K562 (cell line): ENCODE data around the gene MYL5. TPM values are rescaled to one million over a fixed set of nuclear protein-coding genes. Genes with fewer than 3 reads are reported as not detected.

Experiments used
- ATAC-seq: fragments of 200-7000 bp; cut with Tn5 transposase; 3 replicates; pipeline ENCODE4 v1.9.1; 2020; ENCODE audit warnings: moderate library complexity
- BruUV-seq: library from RNA; stranded (reverse); fragments of 400-500 nt; replicated peaks from 2 replicates; lab custom pipeline; 2021; lab: Mats Ljungman, UMichigan
- CTCF ChIA-PET: fragments of 300-600 bp; formaldehyde crosslinking; extraction: SDS; loops from one replicate; lab custom pipeline; 2021; ENCODE audit warnings: low intra/inter-chr PET ratio; lab: Yijun Ruan, JAX
- POLR2A ChIA-PET: fragments of 300-600, 350-650 bp; sonication (Branson Sonifier 250); formaldehyde crosslinking; extraction: SDS; loops from one replicate; lab custom pipeline; 2021; ENCODE audit warnings: antibody characterized with exemption, inconsistent platforms; lab: Yijun Ruan, JAX
- DNase-seq, 4 experiments: peaks; one replicate each; pipeline versions ENCODE4 v3.0.0 to v3.0.0-alpha.2; 2011 to 2018; ENCODE audit warnings: low spot score in 3 of 4, mixed read lengths in 3 of 4; ENCODE audit errors: extremely low read depth in 1 of 4
- FAIRE-seq: peaks from 2 replicates; lab custom pipeline; 2011; peaks lifted over from hg19 to GRCh38; lab: Jason Lieb, UNC
- H2AFZ ChIP-seq: 2 replicates; pipeline ENCODE4 v1.6.0; 2011; ENCODE audit warnings: low read depth, low read length, control low read depth, inconsistent platforms
- H3K27ac ChIP-seq: fragments of 200-600 bp; 3 replicates; pipeline ENCODE4 v1.8.0; 2011; ENCODE audit warnings: low read depth, mild to moderate bottlenecking, control low read depth, inconsistent platforms, low read length, moderate library complexity, mixed read lengths; ENCODE audit errors: extremely low read depth
- H3K27me3 ChIP-seq, 2 experiments: fragments of 300-600 bp in 1 of 2; 2 replicates in 1 of 2; 3 replicates in 1 of 2; pipeline versions ENCODE4 v1.6.0 to v1.8.0; 2011; ENCODE audit warnings: inconsistent platforms in 2 of 2, low read length in 2 of 2, mild to moderate bottlenecking in 1 of 2, mixed read lengths in 1 of 2, moderate library complexity in 1 of 2; ENCODE audit not compliant: control insufficient read depth in 2 of 2, insufficient read depth in 2 of 2
- H3K36me3 ChIP-seq: fragments of 300-600 bp; 3 replicates; pipeline ENCODE4 v1.8.0; 2011; ENCODE audit warnings: mild to moderate bottlenecking, low read length, inconsistent platforms; ENCODE audit not compliant: control insufficient read depth, insufficient read depth
- H3K4me1 ChIP-seq, 2 experiments: fragments of 200-600 bp in 1 of 2; replicated peaks in 1 of 2; 2 replicates in 1 of 2; 3 replicates in 1 of 2; pipeline versions ENCODE4 v1.5.1 to v1.8.0; 2011; ENCODE audit warnings: inconsistent platforms in 2 of 2, low read length in 2 of 2, mild to moderate bottlenecking in 1 of 2, mixed read lengths in 1 of 2, moderate library complexity in 1 of 2; ENCODE audit not compliant: control insufficient read depth in 2 of 2, insufficient read depth in 2 of 2
- H3K4me2 ChIP-seq: 2 replicates; pipeline ENCODE4 v1.6.1; 2011; ENCODE audit warnings: low read length, control low read depth, inconsistent platforms, mixed read lengths; ENCODE audit not compliant: insufficient read depth
- H3K4me3 ChIP-seq: fragments of 200-600 bp; sonication (generic), shearing (Covaris generic); 2 replicates; pipeline ENCODE4 v1.5.1; 2016; ENCODE audit warnings: control low read depth, inconsistent platforms
- H3K79me2 ChIP-seq: fragments of 200-600 bp; 3 replicates; pipeline ENCODE4 v1.8.0; 2011; ENCODE audit warnings: low read length, inconsistent platforms; ENCODE audit not compliant: control insufficient read depth, insufficient read depth
- H3K9ac ChIP-seq, 2 experiments: 2 replicates each; pipeline versions ENCODE4 v1.6.0 to v1.6.1; 2011; ENCODE audit warnings: low read depth in 2 of 2, low read length in 2 of 2, control low read depth in 1 of 2, inconsistent platforms in 1 of 2, mild to moderate bottlenecking in 1 of 2, mixed read lengths in 1 of 2; ENCODE audit not compliant: insufficient read depth in 1 of 2
- H3K9me1 ChIP-seq: one replicate; pipeline ENCODE4 v1.6.0; 2011; ENCODE audit warnings: inconsistent platforms, mild to moderate bottlenecking, low read length, moderate library complexity; ENCODE audit not compliant: control insufficient read depth, insufficient read depth
- H3K9me3 ChIP-seq: replicated peaks from 2 replicates; pipeline ENCODE4 v1.5.1; 2011; ENCODE audit warnings: low read depth, low read length, inconsistent platforms; ENCODE audit not compliant: control insufficient read depth, insufficient read depth
- H4K20me1 ChIP-seq: replicated peaks from 2 replicates; pipeline ENCODE4 v1.6.1; 2011; ENCODE audit warnings: low read length, inconsistent platforms, mixed read lengths; ENCODE audit not compliant: control insufficient read depth, insufficient read depth
- KHSRP ChIP-seq: fragments of 450-650 bp; IDR thresholded peaks from 2 replicates; pipeline ENCODE4 v1.6.1; 2017
- OTX1 ChIP-seq: fragments of 450-650 bp; formaldehyde crosslinking; IDR thresholded peaks from 2 replicates; pipeline ENCODE4 v1.4.0; 2022; ENCODE audit warnings: mild to moderate bottlenecking
- ZBTB1 ChIP-seq: sonication (generic); formaldehyde crosslinking; IDR thresholded peaks from 2 replicates; pipeline ENCODE4 v1.8.1; 2023; ENCODE audit warnings: missing genetic modification reagents, low read depth, mild to moderate bottlenecking, borderline replicate concordance
- ZNF398 ChIP-seq: fragments of 250-450 bp; sonication (Bioruptor Pico); IDR thresholded peaks from 2 replicates; pipeline ENCODE4 v1.8.0; 2021; ENCODE audit warnings: moderate library complexity, mild to moderate bottlenecking, inconsistent platforms
- WGBS: fragments of 100-300 bp; shearing (Covaris generic); methylation state at CpG from one replicate; pipeline ENCODE4 v1.1.6; 2016; ENCODE audit warnings: low coverage, mixed read lengths; ENCODE audit not compliant: insufficient coverage; ENCODE audit errors: missing lambda C conversion rate; 5-methylcytosine and 5-hydroxymethylcytosine counted together
- in situ Hi-C: fragments of 300-500 bp; cut with MboI; formaldehyde crosslinking; loops from 4 replicates; pipeline ENCODE4 v1.15.0; 2018; ENCODE audit warnings: inconsistent platforms, mixed read lengths
- intact Hi-C: fragments of 100-400 bp; cut with micrococcal nuclease; formaldehyde crosslinking; loops from 2 replicates; pipeline ENCODE4 v1.14.2; 2022
- polyA plus RNA-seq, 8 experiments: library from polyadenylated mRNA; depleted of rRNA in 4 of 8; stranded (reverse) in 5 of 8; unstranded in 3 of 8; fragments of >200 nt; fragmentation: Nextera tagmentation in 2 of 8; fragmentation: Illumina TruSeq in 1 of 8; extraction: Ambion mirVana in 2 of 8; extraction: Trizol in 1 of 8; gene quantifications; 2 replicates each; pipeline versions ENCODE4 v1.2.1 to v1.2.3, GENCODE V29; 2011 to 2014; ENCODE audit warnings: inconsistent platforms in 1 of 8, missing spikeins in 1 of 8
- total RNA-seq, 7 experiments: library from RNA; depleted of rRNA in 6 of 7; stranded (reverse); fragments of >200 nt in 6 of 7; fragmentation: Illumina TruSeq in 2 of 7; extraction: Trizol in 2 of 7; gene quantifications; 2 replicates each; pipeline versions ENCODE4 v1.2.1 to v1.2.3, GENCODE V29; 2011 to 2021; ENCODE audit warnings: low replicate concordance in 1 of 7

MYL5 gene
- total and polyA plus RNA-seq, 9 of the 15 experiments (the other 6 are each of a cell fraction or from before 2014, with no cell fraction given), result 1.4 to 10.0 (median 4.1) TPM

- Histone ChIP-seq H3K79me2 (no peaks in the 10 kb centered on the region), H3K27me3 (peaks cover 27 to 68% of the 10 kb centered on the region in 2 experiments; a peak in 4 of 5 replicates), H2AFZ (no peak overlapping the region), H3K27ac (no peak overlapping the region), H3K9me1 (no peaks in the 10 kb centered on the region), H3K4me1 (peaks cover 0 to 33% of the 10 kb centered on the region in 2 experiments; a peak in 2 of 5 replicates)
- CTCF ChIA-PET, result no interaction called here
- no peak for DNase-seq
- no TSS peak for BruUV-seq
- WGBS, result 2% methylated on average over 26 of the region's 27 CpGs
- FAIRE-seq, result no peak
- intact Hi-C loops (no loop called here), in situ Hi-C loops (no loop called here)
- no peak for ATAC-seq
- no peak for TF ChIP-seq OTX1 (CRISPR knock-in tag)
- no peak for TF ChIP-seq ZBTB1 (CRISPR knock-in tag)
- TF ChIP-seq KHSRP, result no peak
- TF ChIP-seq ZNF398 (CRISPR knock-in tag), result no peak
- TF ChIP-seq, all 486 proteins: peak for 0
- Histone ChIP-seq H3K4me2 (no peak overlapping the region), H4K20me1 (no peaks in the 10 kb centered on the region), H3K9ac (no peak overlapping the region; a peak in 1 of 4 replicates), H3K9me3 (no peaks in the 10 kb centered on the region; the same call in 1 of the 2 replicates), H3K36me3 (no peaks in the 10 kb centered on the region), H3K4me3 (no peak overlapping the region)
- POLR2A ChIA-PET, result no interaction called here
Measured at GRCh38 chr4:628821-629635, 45.3 kb upstream of the MYL5 start.
